ENCODE data around the gene ATP10A.

The ATP10A gene

DNA sequence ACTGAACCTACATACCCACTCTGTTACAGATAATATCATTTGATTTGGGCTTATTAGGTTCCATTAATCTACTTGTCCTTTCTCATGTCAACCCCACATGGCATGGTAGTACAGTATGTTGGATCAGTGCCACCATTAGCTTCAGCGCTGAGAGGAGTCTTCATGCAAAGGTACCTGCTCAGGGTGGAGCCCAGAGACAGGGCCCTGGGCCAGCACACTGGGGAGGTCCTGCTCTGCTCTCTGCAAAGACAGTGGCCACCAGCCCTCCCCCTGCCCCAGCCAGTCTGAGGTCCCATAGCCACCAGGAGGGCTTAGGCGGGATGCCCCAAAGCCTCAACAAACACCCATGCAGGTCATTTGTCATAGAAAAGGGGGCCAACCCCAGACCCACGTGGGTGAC, 71.0 kb downstream of the ATP10A start:
- TF ChIP-seq, protein P1, sequence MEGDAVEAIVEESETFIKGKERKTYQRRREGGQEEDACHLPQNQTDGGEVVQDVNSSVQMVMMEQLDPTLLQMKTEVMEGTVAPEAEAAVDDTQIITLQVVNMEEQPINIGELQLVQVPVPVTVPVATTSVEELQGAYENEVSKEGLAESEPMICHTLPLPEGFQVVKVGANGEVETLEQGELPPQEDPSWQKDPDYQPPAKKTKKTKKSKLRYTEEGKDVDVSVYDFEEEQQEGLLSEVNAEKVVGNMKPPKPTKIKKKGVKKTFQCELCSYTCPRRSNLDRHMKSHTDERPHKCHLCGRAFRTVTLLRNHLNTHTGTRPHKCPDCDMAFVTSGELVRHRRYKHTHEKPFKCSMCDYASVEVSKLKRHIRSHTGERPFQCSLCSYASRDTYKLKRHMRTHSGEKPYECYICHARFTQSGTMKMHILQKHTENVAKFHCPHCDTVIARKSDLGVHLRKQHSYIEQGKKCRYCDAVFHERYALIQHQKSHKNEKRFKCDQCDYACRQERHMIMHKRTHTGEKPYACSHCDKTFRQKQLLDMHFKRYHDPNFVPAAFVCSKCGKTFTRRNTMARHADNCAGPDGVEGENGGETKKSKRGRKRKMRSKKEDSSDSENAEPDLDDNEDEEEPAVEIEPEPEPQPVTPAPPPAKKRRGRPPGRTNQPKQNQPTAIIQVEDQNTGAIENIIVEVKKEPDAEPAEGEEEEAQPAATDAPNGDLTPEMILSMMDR (IDR thresholded peaks at IDR 0.05; ENCODE audit: low read depth, low read length), result no peak

DNA sequence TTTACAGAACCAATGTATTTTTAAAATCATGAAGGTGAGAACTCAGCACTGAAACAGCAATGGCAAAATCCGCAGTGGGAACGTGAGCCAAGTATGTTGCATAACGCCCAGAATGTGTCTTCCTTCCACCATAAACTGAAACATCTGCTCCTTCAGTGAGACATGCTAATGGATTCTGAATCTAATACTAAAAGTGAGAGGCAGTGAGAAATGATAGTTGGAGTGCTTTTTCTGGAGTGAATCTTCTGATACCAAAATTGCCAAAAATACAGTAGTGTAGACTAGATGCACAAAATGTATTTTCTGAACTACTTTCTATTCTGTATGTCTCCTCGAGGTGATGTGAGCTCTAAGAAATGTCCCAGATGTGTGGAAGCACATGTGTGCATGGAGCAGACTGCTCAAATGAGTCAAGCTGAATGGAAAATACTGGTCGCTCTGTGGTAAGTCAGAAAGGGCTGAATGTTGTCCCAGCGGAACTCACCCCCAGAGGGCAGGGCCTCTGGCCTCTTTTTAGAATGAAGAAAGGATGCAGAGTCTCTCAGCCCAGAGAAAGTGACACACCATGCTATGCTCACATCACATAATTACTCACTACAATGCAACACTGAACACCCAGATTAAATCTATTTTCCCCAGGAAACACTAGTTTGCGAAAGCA, 73.0 kb downstream of the ATP10A start:
- TF ChIP-seq, protein P1 (IDR thresholded peaks at IDR 0.05; ENCODE audit: low read depth, low read length), result no peak

More for the DNA sequence above, 71.0 kb downstream of the ATP10A start:
- H3K4me3 ChIP-seq (ENCODE audit: low read depth, low read length), result no peak overlapping the region

DNA sequence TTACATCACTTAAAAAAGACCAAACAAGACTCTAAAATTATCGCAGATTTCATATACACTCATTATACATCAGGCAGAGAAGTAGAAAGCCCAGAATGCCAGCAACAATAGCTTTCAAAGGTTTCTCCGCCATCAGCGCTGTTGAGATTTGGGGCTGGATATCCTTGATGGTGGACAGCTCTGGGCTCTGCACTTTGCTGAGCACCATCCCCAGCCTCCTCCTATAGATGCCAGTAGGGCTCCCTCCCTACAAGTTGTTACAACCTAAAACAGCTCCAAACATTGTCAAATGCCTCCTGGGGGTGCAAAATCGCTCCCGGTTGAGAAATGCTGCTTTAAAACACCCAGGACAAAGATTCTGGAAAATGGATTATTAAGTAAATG, 73.5 kb downstream of the ATP10A start:
- H3K4me3 ChIP-seq (ENCODE audit: low read depth, low read length), result peak overlapping the region; percentile 5; the same call in 1 of the 2 replicates
- TF ChIP-seq, protein P1 (IDR thresholded peaks at IDR 0.05; ENCODE audit: low read depth, low read length), result no peak

More for the DNA sequence above, 73.0 kb downstream of the ATP10A start:
- peak overlapping the region; percentile 33 for H3K4me3 ChIP-seq (ENCODE audit: low read depth, low read length)

DNA sequence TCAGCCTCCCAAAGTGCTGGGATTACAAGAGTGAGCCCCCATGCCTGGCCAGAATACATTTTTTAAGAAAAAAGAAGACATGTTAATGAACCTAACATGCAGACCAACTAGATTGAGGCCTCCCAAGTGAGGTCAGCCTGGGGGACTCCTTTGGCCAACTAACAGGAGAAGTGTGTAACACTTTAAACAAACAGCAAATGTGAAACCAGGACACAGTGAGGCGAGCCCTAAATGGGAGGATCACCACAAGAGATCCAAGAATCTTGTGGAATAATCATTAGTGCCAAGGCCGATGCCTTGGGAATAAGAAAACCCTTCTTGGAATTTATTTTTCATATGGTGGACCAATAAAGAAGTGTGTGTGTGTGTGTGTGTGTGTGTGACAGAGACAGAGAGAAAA, 73.9 kb downstream of the ATP10A start:
- TF ChIP-seq, protein P1 (IDR thresholded peaks at IDR 0.05; ENCODE audit: low read depth, low read length), result no peak
- H3K4me3 ChIP-seq (ENCODE audit: low read depth, low read length), result no peak overlapping the region

DNA sequence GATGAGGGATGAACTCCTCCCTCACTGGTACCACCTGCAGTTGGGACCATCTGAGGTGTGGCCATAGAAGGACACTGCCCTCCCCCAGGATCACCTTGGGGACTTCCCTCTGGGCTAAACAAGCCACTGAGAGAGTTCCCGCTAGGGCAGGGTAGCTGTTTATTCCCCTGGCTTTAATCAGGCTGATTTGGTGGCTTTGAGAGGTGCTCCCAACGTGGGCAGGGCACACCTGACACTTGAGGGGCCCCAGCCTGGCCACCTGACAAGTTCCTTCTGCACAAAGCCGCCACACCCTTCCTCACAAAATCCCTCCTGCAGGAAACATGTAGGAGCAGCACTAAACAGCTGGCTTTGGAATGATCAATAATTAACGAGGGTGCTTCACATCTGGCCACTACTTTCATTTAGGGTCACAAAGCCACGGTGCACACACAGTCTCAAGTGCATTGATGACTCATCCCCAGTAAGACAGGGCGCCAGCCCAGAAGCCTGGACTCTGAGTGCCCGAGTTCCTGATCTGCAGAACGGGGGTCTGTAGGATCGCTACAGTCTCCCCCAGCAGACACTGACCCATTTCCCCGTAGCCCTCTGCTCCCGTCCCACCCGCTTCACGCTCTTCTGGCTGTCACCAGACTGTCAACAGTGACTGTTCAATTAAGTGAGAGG, 75.1 kb downstream of the ATP10A start:
- H3K4me3 ChIP-seq (ENCODE audit: low read depth, low read length), result no peak overlapping the region
- TF ChIP-seq, protein P1 (IDR thresholded peaks at IDR 0.05; ENCODE audit: low read depth, low read length), result no peak

DNA sequence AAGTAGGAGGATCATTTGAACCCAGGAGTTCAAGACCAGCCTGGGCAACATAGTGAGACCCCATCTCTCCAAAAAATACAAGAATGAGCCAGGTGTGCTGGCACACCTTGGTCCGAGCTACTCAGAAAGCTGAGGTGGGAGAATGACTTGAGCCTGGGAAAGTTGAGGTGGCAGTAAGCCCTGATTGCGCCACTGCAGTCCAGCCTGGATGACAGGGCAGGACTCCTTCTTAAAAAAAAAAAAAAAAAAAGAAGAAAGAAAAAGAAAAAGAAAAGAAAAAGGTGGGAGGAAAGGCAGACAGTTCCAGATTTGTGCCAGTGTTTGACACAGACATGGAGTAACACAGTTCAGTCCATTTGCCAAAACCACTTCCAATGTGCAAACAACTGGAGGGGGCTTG, 75.7 kb downstream of the ATP10A start:
- no peak overlapping the region for H3K4me3 ChIP-seq (ENCODE audit: low read depth, low read length)
- TF ChIP-seq, protein P1 (IDR thresholded peaks at IDR 0.05; ENCODE audit: low read depth, low read length), result no peak

DNA sequence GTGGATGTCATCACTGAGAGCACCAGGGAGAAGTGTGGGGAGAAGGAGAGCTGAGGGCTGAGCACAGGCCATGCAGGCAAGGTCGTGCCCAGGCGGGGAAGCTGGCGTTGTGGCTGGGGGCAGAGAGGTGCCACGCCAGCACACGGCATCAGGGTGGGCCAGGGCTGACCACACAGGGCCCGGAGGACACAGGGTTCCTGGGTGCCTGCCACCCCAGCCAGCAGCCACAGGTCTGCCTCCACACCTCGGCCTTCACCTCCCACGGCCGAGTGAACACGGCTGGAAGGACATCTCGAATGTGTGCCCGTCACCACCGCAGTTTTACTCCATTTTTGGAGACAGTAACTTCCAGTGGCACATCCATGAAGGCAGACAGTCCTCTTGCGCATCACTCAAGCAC, 77.1 kb downstream of the ATP10A start:
- TF ChIP-seq, protein P1 (IDR thresholded peaks at IDR 0.05; ENCODE audit: low read depth, low read length), result no peak
- H3K4me3 ChIP-seq (ENCODE audit: low read depth, low read length), result no peak overlapping the region
